Endothelial cell of coronary artery (primary cell): ENCODE measurements around the gene DIAPH1. TPM values are rescaled to one million over a fixed set of nuclear protein-coding genes. Genes with fewer than 3 reads are reported as not detected.

Experiments used
- total RNA-seq: library from RNA; depleted of rRNA; stranded (reverse); fragments of >200 nt; gene quantifications from 2 replicates; pipeline ENCODE4 v1.2.3, GENCODE V29; 2014

DIAPH1 gene
- 38.1 and 41.3 TPM in 2 replicates for total RNA-seq

GRCh38 chr5:141618804-141619554 lies at the start of gene DIAPH1:
Gene DIAPH1 (minus strand): TSS chr5:141619000. CDS start chr5:141618914, 86 bp downstream.

DNA sequence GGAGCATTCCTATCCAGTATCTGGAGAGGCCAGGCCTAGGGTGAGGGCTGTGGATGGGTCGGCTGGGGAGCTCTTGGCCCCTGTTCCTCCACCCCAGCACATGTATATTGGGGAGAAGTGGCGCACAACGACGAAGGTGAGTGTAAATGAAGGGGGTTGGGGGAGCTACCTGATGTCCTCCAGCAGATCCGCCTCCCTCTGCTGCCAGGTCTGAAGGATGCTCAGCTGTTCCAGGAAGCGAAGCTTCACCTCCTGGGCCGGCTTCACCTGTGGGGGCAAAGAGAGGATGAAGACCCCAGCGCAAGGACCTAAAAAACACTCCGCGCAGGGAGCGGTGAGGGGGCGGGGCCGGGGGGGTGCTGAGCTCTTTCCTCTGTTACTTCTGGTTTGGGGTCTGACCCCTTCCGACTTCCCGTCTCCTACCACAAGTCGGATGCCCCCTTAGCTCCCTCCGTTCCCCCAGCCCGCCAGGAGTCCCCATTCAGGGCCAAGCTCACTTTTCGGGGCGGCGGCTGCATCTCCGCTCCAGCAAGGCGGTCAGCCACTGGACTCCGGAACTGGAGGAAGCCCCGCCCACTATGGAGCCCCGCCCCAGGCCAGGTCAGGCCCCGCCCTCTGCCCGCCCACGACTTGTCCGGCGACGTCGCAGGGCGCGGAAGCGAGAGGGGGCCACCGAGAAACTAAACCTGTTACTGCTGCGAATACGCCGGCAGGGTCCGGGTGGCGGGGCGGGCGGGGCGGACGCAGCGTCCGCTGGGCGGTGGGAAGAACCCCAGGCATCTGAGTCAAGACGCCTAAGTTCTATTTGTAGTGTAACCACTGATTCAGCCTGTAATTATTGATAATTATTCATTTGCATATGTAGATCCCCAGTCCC lies 32.3 kb upstream of the DIAPH1 start, which contains the start of gene FCHSD1:
Gene FCHSD1, minus strand, starts transcription at position 568 of the 877 bp plus-strand sequence. Its CDS starts 50 bp downstream, at position 518.

DNA sequence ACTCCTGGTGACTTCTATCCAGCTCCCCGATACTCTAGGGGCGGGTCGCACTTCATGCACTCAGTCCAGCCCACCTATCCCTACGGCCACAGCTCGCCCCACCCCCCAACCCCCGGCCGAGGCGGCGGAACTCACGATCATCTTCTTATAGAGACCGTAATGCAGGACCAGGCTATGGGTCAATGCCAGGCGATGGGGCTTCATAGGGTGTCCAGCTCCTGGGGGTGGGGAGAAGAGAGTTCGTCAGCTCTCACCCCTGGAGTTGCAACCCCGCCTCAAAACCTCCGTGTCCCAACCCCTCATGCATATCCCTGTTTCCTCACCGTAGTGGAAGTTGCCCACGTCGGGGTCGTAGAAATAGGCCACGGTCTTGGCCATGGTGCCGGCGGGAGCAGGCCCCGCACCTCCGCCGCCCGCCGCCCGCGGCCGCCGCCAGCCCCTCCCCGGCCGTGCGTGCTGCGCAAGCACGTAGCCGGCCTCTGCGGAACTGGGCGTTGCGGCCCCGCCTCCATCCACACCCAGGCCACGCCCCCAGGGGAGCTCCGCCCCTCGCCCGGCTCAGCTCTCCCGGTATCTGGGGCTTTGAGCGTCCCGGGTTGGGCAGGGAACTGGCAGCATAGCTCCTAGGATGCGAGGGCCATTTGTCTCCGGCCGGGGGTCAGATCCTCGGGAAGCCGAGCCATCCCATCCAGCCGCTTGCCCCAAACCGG lies 17.8 kb upstream of the DIAPH1 start, which contains the start of the genes HDAC3 and RELL2:
Gene HDAC3, minus strand, starts transcription at position 437 of the 710 bp plus-strand sequence. Its CDS starts 59 bp downstream, at position 378.
Gene RELL2, plus strand, starts transcription at position 585 of the 710 bp plus-strand sequence. CDS start 1,229 bp downstream, outside the sequence.

GRCh38 chr5:141488591-141489561 lies 129.9 kb downstream of the DIAPH1 start, which contains the start of gene PCDHGC5:
Gene PCDHGC5 (plus strand): TSS chr5:141489081. CDS start chr5:141489241, 160 bp downstream.

GRCh38 chr5:141484641-141485311 lies 134.0 kb downstream of the DIAPH1 start, which contains the start of gene PCDHGC4:
Gene PCDHGC4 (plus strand): TSS chr5:141485030. CDS start chr5:141485174, 144 bp downstream.

DNA sequence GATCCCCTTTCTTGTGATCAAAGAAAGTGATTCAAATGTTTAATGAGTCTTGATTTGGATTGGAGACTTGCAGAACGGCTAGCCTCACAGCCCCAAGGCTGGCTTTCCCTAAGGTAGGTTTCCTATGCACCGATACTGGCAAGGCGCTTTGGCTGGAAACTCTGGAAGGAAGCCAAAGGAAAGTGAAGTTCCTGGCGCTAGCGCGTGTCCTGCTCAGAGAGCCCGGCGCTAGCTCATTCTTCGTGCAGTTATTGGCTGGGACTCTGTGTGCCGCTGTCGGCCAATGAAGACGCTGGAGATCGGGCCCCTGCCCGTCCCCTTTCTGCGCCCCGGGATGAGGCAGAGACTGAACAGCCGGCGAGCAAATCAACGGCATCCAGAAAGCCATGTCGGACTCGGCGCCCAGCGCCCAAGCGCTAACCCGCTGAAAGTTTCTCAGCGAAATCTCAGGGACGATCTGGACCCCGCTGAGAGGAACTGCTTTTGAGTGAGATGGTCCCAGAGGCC lies 143.1 kb downstream of the DIAPH1 start, which contains the start of gene PCDHGC3:
Gene PCDHGC3, plus strand, starts transcription at position 342 of the 507 bp plus-strand sequence. Its CDS starts 151 bp downstream, at position 493.

Other genes with a start within 250 kb of the DIAPH1 start
- gene PCDHGB3, start 248.8 kb downstream of the DIAPH1 start, total RNA-seq: 3.1 and 4.0 TPM in 2 replicates
- gene PCDHGA6, start 245.1 kb downstream of the DIAPH1 start, total RNA-seq: 2.2 and 2.8 TPM in 2 replicates
- gene PCDHGA7, start 236.3 kb downstream of the DIAPH1 start, total RNA-seq: 1.4 and 2.2 TPM in 2 replicates
- 14.9 and 16.3 TPM in 2 replicates for gene PCDHGB4, start 231.3 kb downstream of the DIAPH1 start, total RNA-seq
- gene PCDHGA8, start 226.4 kb downstream of the DIAPH1 start, total RNA-seq: 1.3 and 2.4 TPM in 2 replicates
- 12.7 and 14.3 TPM in 2 replicates for gene PCDHGB5, start 221.1 kb downstream of the DIAPH1 start, total RNA-seq
- gene PCDHGA9, start 216.2 kb downstream of the DIAPH1 start, total RNA-seq: 1.6 and 3.1 TPM in 2 replicates
- gene PCDHGB6, start 211.0 kb downstream of the DIAPH1 start, total RNA-seq: 1.7 and 2.7 TPM in 2 replicates
- gene PCDHGA10, start 206.0 kb downstream of the DIAPH1 start, total RNA-seq: 3.3 and 3.9 TPM in 2 replicates
- 5.8 and 6.8 TPM in 2 replicates for gene PCDHGB7, start 201.3 kb downstream of the DIAPH1 start, total RNA-seq
- gene PCDHGA11, start 197.9 kb downstream of the DIAPH1 start, total RNA-seq: 7.2 and 10.1 TPM in 2 replicates
- gene PCDHGA12, start 188.5 kb downstream of the DIAPH1 start, total RNA-seq: 4.8 and 6.7 TPM in 2 replicates
- 9.2 and 10.3 TPM in 2 replicates for gene PCDHGC3, start 143.0 kb downstream of the DIAPH1 start, total RNA-seq
- 0.90 and 1.4 TPM in 2 replicates for gene PCDHGC4, start 134.0 kb downstream of the DIAPH1 start, total RNA-seq
- gene PCDHGC5, start 129.9 kb downstream of the DIAPH1 start, total RNA-seq: 0.45 and 0.94 TPM in 2 replicates
- 52.0 and 62.8 TPM in 2 replicates for gene HDAC3, start 17.8 kb upstream of the DIAPH1 start, total RNA-seq
- 2.4 and 3.0 TPM in 2 replicates for gene RELL2, start 18.0 kb upstream of the DIAPH1 start, total RNA-seq
- 18.7 and 24.5 TPM in 2 replicates for gene FCHSD1, start 32.4 kb upstream of the DIAPH1 start, total RNA-seq
- 30.1 and 35.6 TPM in 2 replicates for gene ARAP3, start 63.2 kb upstream of the DIAPH1 start, total RNA-seq